ENCODE results near the gene CALML6.

CALML6 gene

DNA sequence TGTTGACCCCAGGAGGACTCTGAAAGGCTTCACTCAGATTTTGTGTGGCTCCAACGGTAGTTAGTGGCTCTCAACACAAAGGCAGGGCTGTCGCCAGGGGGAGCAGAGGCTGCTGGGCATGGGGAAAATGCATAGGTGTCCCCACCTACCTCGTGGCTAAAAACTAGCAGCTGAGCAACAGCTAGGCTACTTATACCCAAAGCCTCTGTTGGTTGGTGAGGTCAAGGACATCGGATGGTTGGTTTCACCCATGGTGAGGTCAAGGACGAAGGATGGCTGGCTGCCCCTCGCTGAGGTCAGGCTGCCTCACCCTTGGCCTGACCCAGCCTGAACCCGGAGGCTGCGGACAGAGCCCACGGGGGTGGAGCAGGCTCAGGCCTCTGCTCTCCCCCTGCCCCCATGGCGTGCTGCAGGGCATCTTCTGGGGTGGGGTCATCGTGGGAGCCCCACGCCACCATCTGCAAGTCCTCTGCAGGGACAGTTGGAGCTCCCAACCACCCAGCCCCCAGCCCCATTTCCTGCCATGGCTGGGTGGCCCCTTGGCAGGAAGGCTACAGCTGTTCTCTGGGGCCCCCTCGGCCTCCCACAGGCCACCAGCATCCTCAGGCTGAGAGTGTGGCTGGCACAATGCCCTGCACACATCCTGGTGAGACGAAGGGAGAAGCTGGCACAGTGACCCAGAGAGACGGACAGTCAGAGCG lies 15.6 kb upstream of the CALML6 start:
- no peak overlapping the region for H3K27ac Mint-ChIP-seq
- H3K27me3 Mint-ChIP-seq: no peaks in the 10 kb centered on the region
- H3K9me3 Mint-ChIP-seq: no peaks in the 10 kb centered on the region
- H3K36me3 Mint-ChIP-seq (ENCODE audit: low read depth): no peaks in the 10 kb centered on the region
- no peak overlapping the region for H3K4me3 Mint-ChIP-seq
- H3K4me1 Mint-ChIP-seq (ENCODE audit: low read depth): peaks cover 17% of the 10 kb centered on the region

DNA sequence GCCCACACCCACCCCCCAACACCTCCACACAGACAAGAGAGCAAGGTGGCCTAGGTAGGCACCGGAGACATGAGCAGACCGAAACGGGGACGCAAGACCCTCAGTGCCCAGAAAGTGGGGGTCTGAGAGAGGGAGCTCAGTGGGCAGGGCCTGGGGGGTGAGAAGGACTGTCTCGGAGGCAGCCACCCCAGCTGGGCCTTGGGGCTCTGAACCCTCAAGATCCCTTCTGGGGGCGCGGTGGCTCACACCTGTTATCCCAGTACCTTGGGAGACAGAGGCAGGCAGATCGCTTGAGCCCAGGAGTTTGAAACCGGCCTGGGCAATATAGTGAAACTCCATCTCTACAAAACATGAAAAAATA lies 15.1 kb upstream of the CALML6 start:
- Mint-ChIP-seq H3K4me1 (ENCODE audit: low read depth) (peaks cover 11% of the 10 kb centered on the region), H3K36me3 (ENCODE audit: low read depth) (no peaks in the 10 kb centered on the region), H3K27me3 (no peaks in the 10 kb centered on the region), H3K27ac (no peak overlapping the region), H3K4me3 (no peak overlapping the region), H3K9me3 (no peaks in the 10 kb centered on the region)

- no peaks in the 10 kb centered on the region for H3K9me3 Mint-ChIP-seq
- H3K27me3 Mint-ChIP-seq: no peaks in the 10 kb centered on the region
- H3K27ac Mint-ChIP-seq: no peak overlapping the region
- H3K36me3 Mint-ChIP-seq (ENCODE audit: low read depth): no peaks in the 10 kb centered on the region
- H3K4me1 Mint-ChIP-seq (ENCODE audit: low read depth): peaks cover 2% of the 10 kb centered on the region
- no peak overlapping the region for H3K4me3 Mint-ChIP-seq
Observed at GRCh38 chr1:1900883-1901640, 14.0 kb upstream of the CALML6 start.

- Mint-ChIP-seq H3K27ac (no peak overlapping the region), H3K9me3 (no peaks in the 10 kb centered on the region), H3K36me3 (ENCODE audit: low read depth) (no peaks in the 10 kb centered on the region)
Observed at GRCh38 chr1:1901641-1902294, 13.3 kb upstream of the CALML6 start.

DNA sequence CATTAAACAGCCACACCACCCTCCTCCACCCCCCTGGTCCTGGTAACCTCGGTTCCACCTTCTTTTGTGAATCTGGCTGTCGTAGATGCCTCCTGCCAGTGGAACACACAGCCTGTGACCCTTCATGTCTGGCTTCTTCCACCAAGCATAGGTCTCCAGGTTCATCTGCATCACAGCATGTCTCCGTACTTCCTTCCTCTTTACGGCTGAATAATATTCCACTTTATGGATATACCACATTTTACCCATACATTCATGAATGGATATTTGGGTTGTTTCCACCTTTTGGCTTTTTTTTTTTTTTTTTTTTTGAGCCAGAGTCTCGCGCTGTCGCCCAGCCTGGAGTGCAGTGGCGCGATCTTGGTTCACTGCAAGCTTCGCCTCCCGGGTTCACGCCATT lies 11.8 kb upstream of the CALML6 start:
- Mint-ChIP-seq H3K9me3 (no peaks in the 10 kb centered on the region), H3K36me3 (ENCODE audit: low read depth) (no peaks in the 10 kb centered on the region), H3K4me1 (ENCODE audit: low read depth) (peaks cover 5% of the 10 kb centered on the region), H3K27ac (no peak overlapping the region), H3K27me3 (no peaks in the 10 kb centered on the region), H3K4me3 (no peak overlapping the region)

More at GRCh38 chr1:1901641-1902294, 13.3 kb upstream of the CALML6 start:
- Mint-ChIP-seq H3K4me1 (ENCODE audit: low read depth) (peaks cover 5% of the 10 kb centered on the region), H3K27me3 (no peaks in the 10 kb centered on the region), H3K4me3 (no peak overlapping the region)

DNA sequence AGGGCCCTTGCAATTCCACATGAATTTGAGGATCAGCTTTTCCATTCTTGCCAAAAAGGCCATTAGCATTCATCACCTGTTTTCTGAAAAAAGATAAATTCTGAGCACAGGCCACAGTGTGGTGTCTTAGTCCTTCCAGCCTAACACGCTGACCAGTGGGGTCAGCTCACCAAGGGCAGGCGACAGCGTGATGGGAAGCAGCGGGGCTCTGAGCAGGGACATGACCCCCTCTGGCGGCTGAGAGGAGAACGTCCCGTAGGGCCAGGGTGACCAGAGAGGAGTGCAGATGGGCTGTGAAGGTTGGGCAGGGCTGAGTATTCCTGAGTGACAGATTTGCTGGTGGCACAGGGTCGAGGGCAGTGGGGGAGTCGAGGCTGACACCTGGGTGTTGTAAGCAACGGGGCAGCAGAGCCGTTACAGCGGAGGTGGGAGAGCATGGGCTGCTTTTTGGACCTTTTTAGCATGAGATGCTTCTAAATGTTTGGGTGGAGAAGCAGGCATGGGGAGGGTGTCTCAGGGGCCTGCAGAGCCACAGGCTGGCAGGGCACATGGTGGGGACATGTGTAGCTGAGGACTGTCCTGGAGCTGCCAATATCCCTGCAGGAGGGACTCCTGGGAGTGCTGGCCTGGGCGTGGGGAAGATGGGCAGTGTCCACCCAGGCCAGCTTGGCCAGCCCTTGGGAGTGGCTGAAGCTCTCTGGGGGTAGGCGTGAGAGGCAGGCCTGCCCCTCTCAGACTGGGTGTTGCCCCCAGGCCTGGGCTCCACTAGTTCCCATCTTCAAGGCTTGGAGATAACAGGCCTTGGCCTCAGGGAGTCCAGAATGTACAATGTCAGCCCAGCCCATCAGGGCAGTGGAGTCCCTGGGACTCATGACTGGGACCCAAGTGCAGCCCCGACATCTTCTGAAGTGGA lies 8.6 kb upstream of the CALML6 start:
- peaks cover 13% of the 10 kb centered on the region for H3K4me1 Mint-ChIP-seq (ENCODE audit: low read depth)
- H3K9me3 Mint-ChIP-seq: no peaks in the 10 kb centered on the region
- no peaks in the 10 kb centered on the region for H3K27me3 Mint-ChIP-seq
- H3K36me3 Mint-ChIP-seq (ENCODE audit: low read depth): no peaks in the 10 kb centered on the region
- H3K4me3 Mint-ChIP-seq: no peak overlapping the region
- H3K27ac Mint-ChIP-seq: no peak overlapping the region

- H3K4me3 Mint-ChIP-seq: no peak overlapping the region
- no peak overlapping the region for H3K27ac Mint-ChIP-seq
- no peaks in the 10 kb centered on the region for H3K36me3 Mint-ChIP-seq (ENCODE audit: low read depth)
- H3K27me3 Mint-ChIP-seq: no peaks in the 10 kb centered on the region
- no peaks in the 10 kb centered on the region for H3K9me3 Mint-ChIP-seq
- H3K4me1 Mint-ChIP-seq (ENCODE audit: low read depth): peaks cover 13% of the 10 kb centered on the region
Observed at GRCh38 chr1:1907098-1907736, 7.8 kb upstream of the CALML6 start.

- Mint-ChIP-seq H3K27me3 (no peaks in the 10 kb centered on the region), H3K4me1 (ENCODE audit: low read depth) (peaks cover 13% of the 10 kb centered on the region), H3K4me3 (peak overlapping the region; percentile 60), H3K27ac (no peak overlapping the region), H3K36me3 (ENCODE audit: low read depth) (no peaks in the 10 kb centered on the region), H3K9me3 (no peaks in the 10 kb centered on the region)
Observed at GRCh38 chr1:1908506-1908791, 6.6 kb upstream of the CALML6 start.

DNA sequence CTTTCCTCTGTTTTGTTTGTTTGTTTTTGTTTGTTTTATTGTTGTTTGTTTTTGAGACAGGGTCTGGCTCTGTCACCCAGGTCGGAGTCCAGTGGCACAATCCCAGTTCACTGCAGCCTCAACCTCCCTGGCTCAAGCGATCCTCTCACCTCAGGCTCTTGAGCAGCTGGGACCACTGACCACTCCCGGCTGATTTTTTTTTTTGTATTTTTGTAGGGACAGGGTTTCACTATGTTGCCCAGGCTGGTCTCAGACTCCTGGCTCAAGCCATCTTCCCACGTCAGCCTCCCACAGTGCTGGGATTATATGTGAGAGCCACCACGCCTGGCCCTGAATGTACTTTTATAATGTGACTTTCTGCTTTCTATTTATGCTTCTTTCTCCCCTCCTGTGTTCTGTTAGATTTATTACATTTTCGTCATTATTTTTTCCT lies 5.0 kb upstream of the CALML6 start:
- H3K27ac Mint-ChIP-seq: peak overlapping the region; percentile 89
- H3K4me1 Mint-ChIP-seq (ENCODE audit: low read depth): peaks cover 13% of the 10 kb centered on the region
- peak overlapping the region; percentile 92 for H3K4me3 Mint-ChIP-seq
- no peaks in the 10 kb centered on the region for H3K9me3 Mint-ChIP-seq
- no peaks in the 10 kb centered on the region for H3K36me3 Mint-ChIP-seq (ENCODE audit: low read depth)
- H3K27me3 Mint-ChIP-seq: peaks cover 5% of the 10 kb centered on the region

DNA sequence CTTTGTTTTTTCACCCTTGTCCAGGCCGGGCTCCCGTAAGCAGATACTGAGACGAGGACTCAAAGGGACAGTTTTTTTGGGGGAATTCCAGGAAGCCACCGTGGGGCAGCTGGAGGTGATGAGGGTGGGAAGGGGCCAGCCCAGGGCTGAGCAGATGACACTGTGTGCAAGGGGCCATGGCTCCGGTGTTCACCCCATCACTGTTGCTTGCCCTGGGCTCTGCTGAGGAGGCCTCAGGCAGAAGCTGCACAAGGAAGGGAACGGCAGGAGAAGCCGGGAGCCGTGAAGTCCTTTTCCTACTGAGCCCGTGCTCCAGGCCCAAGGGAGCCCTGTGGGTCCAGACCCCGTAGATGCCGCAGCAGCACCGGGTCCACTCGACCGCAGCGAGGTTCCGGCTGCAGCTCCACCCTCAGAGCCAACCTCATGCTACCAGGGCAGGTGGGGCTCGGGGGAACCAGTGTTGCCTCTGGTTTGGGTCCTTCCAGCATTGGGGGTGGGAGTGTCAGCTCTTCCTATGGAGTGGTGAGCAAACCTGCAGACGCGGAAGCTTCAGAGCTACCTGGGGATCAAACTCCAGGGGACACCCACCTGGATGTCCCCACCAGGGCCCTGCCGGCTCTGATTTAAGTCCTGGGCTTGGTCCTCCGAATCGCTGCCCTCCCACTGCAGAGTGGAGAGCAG lies 4.3 kb upstream of the CALML6 start:
- peak overlapping the region; percentile 92 for H3K4me3 Mint-ChIP-seq
- H3K9me3 Mint-ChIP-seq: no peaks in the 10 kb centered on the region
- peaks cover 5% of the 10 kb centered on the region for H3K27me3 Mint-ChIP-seq
- no peaks in the 10 kb centered on the region for H3K36me3 Mint-ChIP-seq (ENCODE audit: low read depth)
- H3K4me1 Mint-ChIP-seq (ENCODE audit: low read depth): peaks cover 13% of the 10 kb centered on the region
- no peak overlapping the region for H3K27ac Mint-ChIP-seq

DNA sequence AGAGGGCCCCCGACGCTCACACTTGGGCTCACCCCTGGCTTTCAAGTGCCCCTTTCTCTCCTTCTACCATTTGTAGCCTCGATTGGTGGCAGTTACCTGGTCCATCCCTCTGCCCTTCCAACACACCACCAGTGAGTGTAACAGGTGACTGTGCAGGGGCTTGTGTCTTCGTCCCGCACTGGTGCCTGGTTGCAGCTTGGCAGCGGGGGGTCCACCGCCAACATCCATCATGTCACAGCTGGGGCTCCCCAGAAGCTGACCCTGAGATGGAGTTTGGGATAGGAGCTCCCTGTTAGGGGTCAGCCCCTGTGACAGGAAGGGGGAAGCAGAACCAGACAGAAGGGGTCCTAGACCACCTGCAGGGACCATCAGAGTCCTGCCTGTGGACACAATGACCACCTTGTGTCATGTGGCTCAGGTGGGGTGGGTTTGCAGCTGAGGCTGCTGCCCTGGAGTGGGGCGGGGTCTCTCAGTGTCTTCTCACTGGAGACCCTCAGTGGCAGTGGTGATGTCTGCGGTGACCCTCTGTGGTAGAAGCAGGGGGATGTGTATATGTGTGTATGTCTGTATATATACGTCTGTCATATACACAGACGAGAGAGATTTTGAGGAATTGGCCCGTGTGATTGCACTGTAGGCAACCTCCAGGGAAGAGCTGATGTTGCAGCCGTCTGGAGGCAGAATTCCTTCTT lies 3.6 kb upstream of the CALML6 start:
- peaks cover 5% of the 10 kb centered on the region for H3K27me3 Mint-ChIP-seq

DNA sequence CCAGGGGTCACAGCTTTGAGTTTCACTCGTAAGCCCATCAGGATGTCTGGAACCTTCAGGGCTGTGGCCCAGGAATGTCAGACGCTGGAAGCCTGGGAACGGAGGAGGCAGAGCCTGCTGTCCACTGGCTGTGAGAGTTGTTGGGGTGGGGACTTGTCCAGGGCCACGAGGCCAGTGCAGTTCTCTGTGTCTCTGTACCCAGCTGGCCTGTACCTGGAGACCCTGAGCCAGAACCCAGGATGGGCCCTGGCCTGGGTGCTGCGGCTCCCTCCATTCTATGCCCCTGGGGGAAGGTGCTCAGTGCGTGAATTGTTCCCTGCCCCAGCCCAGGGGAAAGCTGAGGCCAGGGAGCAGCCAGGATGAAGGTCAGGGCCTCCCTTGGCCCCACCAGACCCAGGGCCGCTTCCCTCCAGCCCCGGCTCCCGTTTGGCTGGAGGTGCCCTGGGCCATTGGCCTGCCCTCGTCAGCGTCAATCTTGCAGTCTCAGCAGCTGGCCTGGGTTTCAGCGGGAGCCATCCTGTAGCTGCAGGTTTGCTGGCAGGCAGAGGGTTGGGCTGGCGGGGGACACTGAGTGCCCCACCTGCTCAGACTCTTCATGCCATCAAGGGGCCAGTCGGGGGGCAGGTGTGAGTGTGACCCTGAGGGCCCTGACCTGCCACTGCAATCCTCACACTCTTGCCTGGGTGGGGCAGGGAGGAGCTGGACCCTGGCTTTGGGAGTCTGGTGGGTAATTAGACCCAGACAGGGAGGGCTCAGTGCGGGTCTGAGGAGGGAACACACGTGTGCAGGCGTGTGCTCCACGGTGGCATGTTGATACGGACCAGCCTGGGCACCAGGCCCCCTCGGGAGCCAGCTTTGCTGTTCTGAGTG lies 724 bp upstream of the CALML6 start:
- Mint-ChIP-seq H3K27me3 (peaks cover 5% of the 10 kb centered on the region), H3K27ac (no peak overlapping the region), H3K4me1 (ENCODE audit: low read depth) (peaks cover 8% of the 10 kb centered on the region), H3K9me3 (no peaks in the 10 kb centered on the region), H3K36me3 (ENCODE audit: low read depth) (no peaks in the 10 kb centered on the region), H3K4me3 (no peak overlapping the region)

More for the DNA sequence above, 3.6 kb upstream of the CALML6 start:
- Mint-ChIP-seq H3K4me3 (peak overlapping the region; percentile 9), H3K36me3 (ENCODE audit: low read depth) (no peaks in the 10 kb centered on the region), H3K9me3 (no peaks in the 10 kb centered on the region), H3K4me1 (ENCODE audit: low read depth) (peaks cover 8% of the 10 kb centered on the region), H3K27ac (no peak overlapping the region)

All from stimulated activated naive CD8-positive, alpha-beta T cell treated with anti-CD3 and anti-CD28 coated beads, Interleukin-15, Interleukin-2, amounts not matched to agents 100 ng/mL and 50 ng/mL, for 24 hours (primary cell).